OCI-LY7 (cell line): ENCODE measurements around the gene FHIT. TPM values are rescaled to one million over a fixed set of nuclear protein-coding genes. Genes with fewer than 3 reads are reported as not detected.

ENCODE experiments used
- BruUV-seq: library from RNA; stranded (reverse); fragments of 400-500 nt; replicated peaks from 2 replicates; lab custom pipeline; 2021; lab: Mats Ljungman, UMichigan
- CTCF ChIA-PET: fragments of 300-600 bp; sonication (Branson Sonifier 250); formaldehyde crosslinking; loops from one replicate; lab custom pipeline; 2022; ENCODE audit warnings: antibody characterized with exemption; ENCODE audit not compliant: unreplicated experiment; lab: Charles Lee
- POLR2A ChIA-PET: fragments of 300-600 bp; sonication (Branson Sonifier 250); formaldehyde crosslinking; loops from one replicate; lab custom pipeline; 2022; ENCODE audit warnings: antibody characterized with exemption; lab: Charles Lee
- DNase-seq: peaks from one replicate; pipeline ENCODE4 v3.0.0-alpha.2; 2015; ENCODE audit warnings: low spot score
- H2AFZ ChIP-seq: fragments of 200-600 bp; sonication (generic), shearing (Covaris generic); 2 replicates; pipeline ENCODE4 v1.6.1; 2014; ENCODE audit warnings: mild to moderate bottlenecking, antibody characterized with exemption, low read length, moderate library complexity
- H3K27ac ChIP-seq: fragments of 200-600 bp; sonication (generic); 2 replicates; pipeline ENCODE4 v1.5.1; 2014; ENCODE audit warnings: mixed run types, low read depth, mild to moderate bottlenecking, moderate library complexity, low read length, inconsistent platforms; ENCODE audit not compliant: poor library complexity, severe bottlenecking
- H3K36me3 ChIP-seq: fragments of 200-600 bp; sonication (generic); 2 replicates; pipeline ENCODE4 v1.6.1; 2014; ENCODE audit warnings: mild to moderate bottlenecking, antibody characterized with exemption, low read length, moderate library complexity, mixed read lengths; ENCODE audit not compliant: insufficient read depth
- H3K4me1 ChIP-seq: fragments of 200-600 bp; sonication (generic); 2 replicates; pipeline ENCODE4 v1.5.1; 2014; ENCODE audit warnings: mild to moderate bottlenecking, low read length; ENCODE audit not compliant: insufficient read depth, poor library complexity, severe bottlenecking
- H3K4me2 ChIP-seq: fragments of 200-600 bp; sonication (generic); 2 replicates; pipeline ENCODE4 v1.6.1; 2014; ENCODE audit warnings: mild to moderate bottlenecking, low read length
- H3K4me3 ChIP-seq: fragments of 200-600 bp; sonication (generic); 2 replicates; pipeline ENCODE4 v1.5.1; 2014; ENCODE audit warnings: mild to moderate bottlenecking, low read depth, low read length; ENCODE audit not compliant: poor library complexity, severe bottlenecking
- H3K79me2 ChIP-seq: fragments of 200-600 bp; sonication (generic); 2 replicates; pipeline ENCODE4 v1.6.1; 2016; ENCODE audit warnings: low read depth, mild to moderate bottlenecking, low read length, moderate library complexity, mixed read lengths; ENCODE audit not compliant: insufficient read depth
- H3K9me2 ChIP-seq: fragments of 200-600 bp; sonication (generic); 2 replicates; pipeline ENCODE4 v1.6.1; 2016; ENCODE audit warnings: mild to moderate bottlenecking, low read length, mixed read lengths; ENCODE audit not compliant: insufficient read depth
- H3K9me3 ChIP-seq: fragments of 200-600 bp; sonication (generic); 2 replicates; pipeline ENCODE4 v1.6.1; 2014; ENCODE audit warnings: mild to moderate bottlenecking, mixed run types, low read length, mixed read lengths
- H4K20me1 ChIP-seq: fragments of 200-600 bp; sonication (generic); 2 replicates; pipeline ENCODE4 v1.6.1; 2014; ENCODE audit warnings: mild to moderate bottlenecking, antibody characterized with exemption, low read length, moderate library complexity, mixed read lengths; ENCODE audit not compliant: insufficient read depth
- CTCF ChIP-seq: fragments of 200-600 bp; sonication (generic); conservative IDR thresholded peaks from 2 replicates; pipeline ENCODE4 v1.5.1; 2014; ENCODE audit warnings: mild to moderate bottlenecking, antibody characterized with exemption, low read length, moderate library complexity, mixed read lengths
- EZH2phosphoT487 ChIP-seq: fragments of 200-600 bp; sonication (generic); IDR thresholded peaks from 2 replicates; pipeline ENCODE4 v1.6.1; 2018; ENCODE audit warnings: low read depth, borderline replicate concordance, mild to moderate bottlenecking, mixed run types, antibody characterized with exemption, low read length, moderate library complexity, mixed read lengths
- intact Hi-C: fragments of 100-400 bp; cut with micrococcal nuclease; formaldehyde crosslinking; loops from one replicate; pipeline ENCODE4 v1.10.0; 2022; ENCODE audit not compliant: unreplicated experiment
- total RNA-seq, 2 experiments: library from RNA; depleted of rRNA in 1 of 2; stranded (reverse); fragments of >200 nt in 1 of 2; shearing (Covaris generic) in 1 of 2; gene quantifications; 2 replicates each; pipeline ENCODE4 v1.2.3, GENCODE V29; 2014 to 2022

Gene FHIT
- total RNA-seq, 2 experiments from 2014 or later: 5.0 to 10.9 TPM

GRCh38 chr3:60697132-60697531 is 554.1 kb downstream of the FHIT start:
- no peak overlapping the region for H3K27ac ChIP-seq
- TF ChIP-seq EZH2phosphoT487: no peak
- no peak for TF ChIP-seq CTCF
- no peaks in the 10 kb centered on the region for H3K9me3 ChIP-seq
- no TSS peak for BruUV-seq
- no peaks in the 10 kb centered on the region for H3K9me2 ChIP-seq
- no peaks in the 10 kb centered on the region for H3K79me2 ChIP-seq
- H3K36me3 ChIP-seq: no peaks in the 10 kb centered on the region
- no peak overlapping the region for H2AFZ ChIP-seq
- no peak overlapping the region for H3K4me3 ChIP-seq
- no peak for DNase-seq
- no peaks in the 10 kb centered on the region for H4K20me1 ChIP-seq
- H3K4me2 ChIP-seq: no peak overlapping the region
- H3K4me1 ChIP-seq: no peaks in the 10 kb centered on the region
- CTCF ChIA-PET: no interaction called here
- intact Hi-C loops: no loop called here
- POLR2A ChIA-PET: no interaction called here

- ChIA-PET POLR2A (no interaction called here), CTCF (no interaction called here)
- H3K27ac ChIP-seq: no peak overlapping the region
- H4K20me1 ChIP-seq: no peaks in the 10 kb centered on the region
- H3K4me3 ChIP-seq: no peak overlapping the region
- BruUV-seq: no TSS peak
- H3K4me2 ChIP-seq: no peak overlapping the region
- no peak overlapping the region for H2AFZ ChIP-seq
- DNase-seq: no peak
- intact Hi-C loops: no loop called here
- no peaks in the 10 kb centered on the region for H3K79me2 ChIP-seq
- no peaks in the 10 kb centered on the region for H3K36me3 ChIP-seq
- TF ChIP-seq CTCF: no peak
- TF ChIP-seq EZH2phosphoT487: no peak
- H3K9me2 ChIP-seq: no peaks in the 10 kb centered on the region
- no peaks in the 10 kb centered on the region for H3K4me1 ChIP-seq
- H3K9me3 ChIP-seq: no peaks in the 10 kb centered on the region
These were observed 554.7 kb downstream of the FHIT start for GRCh38 chr3:60696428-60697125.

GRCh38 chr3:60675424-60675823 is 575.8 kb downstream of the FHIT start:
- POLR2A ChIA-PET: no interaction called here
- CTCF ChIA-PET: no interaction called here

More at GRCh38 chr3:60675424-60675823, 575.8 kb downstream of the FHIT start:
- no TSS peak for BruUV-seq
- Histone ChIP-seq H2AFZ (no peak overlapping the region), H3K27ac (no peak overlapping the region), H3K79me2 (no peaks in the 10 kb centered on the region), H4K20me1 (no peaks in the 10 kb centered on the region), H3K4me1 (no peaks in the 10 kb centered on the region), H3K4me2 (no peak overlapping the region), H3K9me2 (no peaks in the 10 kb centered on the region), H3K4me3 (no peak overlapping the region), H3K9me3 (no peaks in the 10 kb centered on the region), H3K36me3 (no peaks in the 10 kb centered on the region)
- no peak for DNase-seq
- no peak for TF ChIP-seq EZH2phosphoT487
- TF ChIP-seq CTCF: no peak
- intact Hi-C loops: no loop called here
